ENCODE results near the gene TOM1L2. TPM values are rescaled to one million over a fixed set of nuclear protein-coding genes. Genes with fewer than 3 reads are reported as not detected.

TOM1L2 gene
- total and polyA plus RNA-seq, 12 donors, result 29.6 to 437 (median 67.7) TPM

GRCh38 chr17:17981330-17981729 is 9.1 kb upstream of the TOM1L2 start:
- H3K9me3 ChIP-seq (replicated peaks in 1 of 3), result no peaks in the 10 kb centered on the region
- no peak for DNase-seq
- TF ChIP-seq CTCF (IDR thresholded peaks at IDR 0.05) (no peak), POLR2A (IDR thresholded peaks at IDR 0.05) (no peak)
- no peaks in the 10 kb centered on the region for H3K4me1 ChIP-seq (replicated peaks in 1 of 2)
- H3K27me3 ChIP-seq, result no peaks in the 10 kb centered on the region
- 81 to 94% (median 84%) methylated on average over 7 to 9 of the region's 9 CpGs for WGBS, 4 donors
- no peaks in the 10 kb centered on the region for H3K36me3 ChIP-seq (replicated peaks in 1 of 2)
- intact Hi-C loops (cut with DNase I), result loop anchor here in 1 of 2 donors (10.0 kb wide), 1 partner anchor 53 kb away; the partner anchor contains the start of genes ATPAF2 and GID4
- H3K27ac ChIP-seq, result no peak overlapping the region
- no peak overlapping the region for H3K4me3 ChIP-seq

GRCh38 chr17:17979778-17980177 is 7.6 kb upstream of the TOM1L2 start:
- H3K4me3 ChIP-seq, result no peak overlapping the region
- no peak for DNase-seq
- TF ChIP-seq CTCF (IDR thresholded peaks at IDR 0.05), result no peak
- no peak for TF ChIP-seq POLR2A (IDR thresholded peaks at IDR 0.05)
- 83 to 89% (median 86%) methylated on average over 1 to 3 of the region's 3 CpGs; no CpG with 5 or more reads in 1 of the 4 donors for WGBS, 4 donors
- intact Hi-C loops (cut with DNase I), result loop anchor here in 1 of 2 donors (10.0 kb wide), 1 partner anchor 55 kb away; the partner anchor contains the start of genes ATPAF2 and GID4
- no peaks in the 10 kb centered on the region for H3K9me3 ChIP-seq (replicated peaks in 1 of 3)
- no peak overlapping the region for H3K27ac ChIP-seq
- no peaks in the 10 kb centered on the region for H3K36me3 ChIP-seq (replicated peaks in 1 of 2)
- H3K27me3 ChIP-seq, result no peaks in the 10 kb centered on the region
- H3K4me1 ChIP-seq (replicated peaks in 1 of 2), result no peaks in the 10 kb centered on the region

- no peaks in the 10 kb centered on the region for H3K4me1 ChIP-seq (replicated peaks in 1 of 2)
- WGBS, 4 donors, result 79 to 87% (median 83%) methylated on average over 9 to 14 of the region's 14 CpGs
- no peak for DNase-seq
- intact Hi-C loops (cut with DNase I), result no loop called here
- TF ChIP-seq POLR2A (IDR thresholded peaks at IDR 0.05) (no peak), CTCF (IDR thresholded peaks at IDR 0.05) (no peak)
- no peaks in the 10 kb centered on the region for H3K27me3 ChIP-seq
- H3K4me3 ChIP-seq, result no peak overlapping the region
- no peak overlapping the region for H3K27ac ChIP-seq
- no peaks in the 10 kb centered on the region for H3K36me3 ChIP-seq (replicated peaks in 1 of 2)
- H3K9me3 ChIP-seq (replicated peaks in 1 of 3), result no peaks in the 10 kb centered on the region
These were observed 6.6 kb upstream of the TOM1L2 start for GRCh38 chr17:17978481-17979424.

- Histone ChIP-seq H3K4me3 (no peak overlapping the region), H3K9me3 (replicated peaks in 1 of 3) (no peaks in the 10 kb centered on the region), H3K27ac (no peak overlapping the region), H3K4me1 (replicated peaks in 1 of 2) (peaks cover 5 to 7% of the 10 kb centered on the region in 2 donors), H3K27me3 (no peaks in the 10 kb centered on the region), H3K36me3 (replicated peaks in 1 of 2) (no peaks in the 10 kb centered on the region)
- intact Hi-C loops (cut with DNase I), result no loop called here
- TF ChIP-seq CTCF (IDR thresholded peaks at IDR 0.05), result no peak
- TF ChIP-seq POLR2A (IDR thresholded peaks at IDR 0.05), result no peak
- DNase-seq, result no peak
- 77 to 89% (median 82%) methylated on average over 8 to 10 of the region's 10 CpGs for WGBS, 4 donors
These were observed 4.9 kb upstream of the TOM1L2 start for GRCh38 chr17:17976931-17977570.

Measured in adrenal gland (tissue), 12 donors.